ENCODE results near the gene MAPRE3.

The MAPRE3 gene

GRCh38 chr2:26968001-26968400 is 2.4 kb upstream of the MAPRE3 start:
- no peak overlapping the region for H3K4me3 ChIP-seq (ENCODE audit: low read depth, low read length)
- TF ChIP-seq CTCF (IDR thresholded peaks at IDR 0.05; ENCODE audit: low read depth, low read length), result no peak

- TF ChIP-seq CTCF (IDR thresholded peaks at IDR 0.05; ENCODE audit: low read depth, low read length), result no peak
Observed at GRCh38 chr2:26969077-26969844, 1.2 kb upstream of the MAPRE3 start.

GRCh38 chr2:26970928-26971627 is 641 bp downstream of the MAPRE3 start:
- no peak for TF ChIP-seq CTCF (IDR thresholded peaks at IDR 0.05; ENCODE audit: low read depth, low read length)
- peak overlapping the region; percentile 68 for H3K4me3 ChIP-seq (ENCODE audit: low read depth, low read length)

More at GRCh38 chr2:26969077-26969844, 1.2 kb upstream of the MAPRE3 start:
- H3K4me3 ChIP-seq (ENCODE audit: low read depth, low read length), result no peak overlapping the region

- no peak overlapping the region for H3K4me3 ChIP-seq (ENCODE audit: low read depth, low read length)
- no peak for TF ChIP-seq CTCF (IDR thresholded peaks at IDR 0.05; ENCODE audit: low read depth, low read length)
Observed at GRCh38 chr2:26971911-26972786, 1.7 kb downstream of the MAPRE3 start.

GRCh38 chr2:26974352-26974751 is 3.9 kb downstream of the MAPRE3 start:
- no peak overlapping the region for H3K4me3 ChIP-seq (ENCODE audit: low read depth, low read length)
- TF ChIP-seq CTCF (IDR thresholded peaks at IDR 0.05; ENCODE audit: low read depth, low read length), result no peak

- H3K4me3 ChIP-seq (ENCODE audit: low read depth, low read length), result no peak overlapping the region
- no peak for TF ChIP-seq CTCF (IDR thresholded peaks at IDR 0.05; ENCODE audit: low read depth, low read length)
Observed at GRCh38 chr2:26975102-26975501, 4.7 kb downstream of the MAPRE3 start.

All from WI38 (cell line).